ENCODE data around the gene MFN2. TPM values are rescaled to one million over a fixed set of nuclear protein-coding genes. Genes with fewer than 3 reads are reported as not detected.

Gene MFN2
- total and polyA plus RNA-seq, 2 of the 8 experiments (the other 6 are each of a cell fraction or from before 2014, with no cell fraction given), result 34.0 to 62.5 TPM

DNA sequence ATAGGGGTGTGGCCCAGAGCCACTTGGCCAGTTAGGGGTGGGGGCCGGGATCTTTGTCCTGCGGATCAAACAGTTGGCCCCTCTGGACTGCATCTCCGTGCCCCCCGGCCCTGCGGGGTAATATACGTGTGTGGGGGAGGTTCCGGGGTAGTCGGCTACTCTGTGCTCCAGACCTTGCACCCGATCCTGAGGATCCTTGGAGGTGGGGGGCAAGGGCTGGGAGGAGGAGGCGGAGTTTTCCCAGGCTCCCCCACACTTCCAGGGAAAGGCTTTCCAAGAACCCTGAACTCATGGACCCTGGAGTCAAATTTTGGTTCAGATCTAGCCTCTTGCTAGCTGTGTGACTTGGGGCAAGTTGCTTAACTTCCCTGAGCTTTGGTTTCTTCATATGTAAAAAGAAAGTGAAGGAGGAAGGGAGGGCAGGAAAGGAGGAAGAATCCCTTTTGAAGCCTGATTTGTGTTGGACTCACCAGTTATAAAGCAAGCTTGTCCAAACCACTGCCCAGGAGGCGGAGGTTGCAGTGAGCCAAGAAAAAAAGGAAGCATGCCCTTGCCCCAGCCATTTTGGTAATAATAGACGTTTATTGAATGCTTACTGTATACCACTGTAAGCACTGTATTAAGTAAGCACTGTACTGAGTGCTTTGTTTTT is 39.7 kb downstream of the MFN2 start (continued):
- TF ChIP-seq, protein P1, sequence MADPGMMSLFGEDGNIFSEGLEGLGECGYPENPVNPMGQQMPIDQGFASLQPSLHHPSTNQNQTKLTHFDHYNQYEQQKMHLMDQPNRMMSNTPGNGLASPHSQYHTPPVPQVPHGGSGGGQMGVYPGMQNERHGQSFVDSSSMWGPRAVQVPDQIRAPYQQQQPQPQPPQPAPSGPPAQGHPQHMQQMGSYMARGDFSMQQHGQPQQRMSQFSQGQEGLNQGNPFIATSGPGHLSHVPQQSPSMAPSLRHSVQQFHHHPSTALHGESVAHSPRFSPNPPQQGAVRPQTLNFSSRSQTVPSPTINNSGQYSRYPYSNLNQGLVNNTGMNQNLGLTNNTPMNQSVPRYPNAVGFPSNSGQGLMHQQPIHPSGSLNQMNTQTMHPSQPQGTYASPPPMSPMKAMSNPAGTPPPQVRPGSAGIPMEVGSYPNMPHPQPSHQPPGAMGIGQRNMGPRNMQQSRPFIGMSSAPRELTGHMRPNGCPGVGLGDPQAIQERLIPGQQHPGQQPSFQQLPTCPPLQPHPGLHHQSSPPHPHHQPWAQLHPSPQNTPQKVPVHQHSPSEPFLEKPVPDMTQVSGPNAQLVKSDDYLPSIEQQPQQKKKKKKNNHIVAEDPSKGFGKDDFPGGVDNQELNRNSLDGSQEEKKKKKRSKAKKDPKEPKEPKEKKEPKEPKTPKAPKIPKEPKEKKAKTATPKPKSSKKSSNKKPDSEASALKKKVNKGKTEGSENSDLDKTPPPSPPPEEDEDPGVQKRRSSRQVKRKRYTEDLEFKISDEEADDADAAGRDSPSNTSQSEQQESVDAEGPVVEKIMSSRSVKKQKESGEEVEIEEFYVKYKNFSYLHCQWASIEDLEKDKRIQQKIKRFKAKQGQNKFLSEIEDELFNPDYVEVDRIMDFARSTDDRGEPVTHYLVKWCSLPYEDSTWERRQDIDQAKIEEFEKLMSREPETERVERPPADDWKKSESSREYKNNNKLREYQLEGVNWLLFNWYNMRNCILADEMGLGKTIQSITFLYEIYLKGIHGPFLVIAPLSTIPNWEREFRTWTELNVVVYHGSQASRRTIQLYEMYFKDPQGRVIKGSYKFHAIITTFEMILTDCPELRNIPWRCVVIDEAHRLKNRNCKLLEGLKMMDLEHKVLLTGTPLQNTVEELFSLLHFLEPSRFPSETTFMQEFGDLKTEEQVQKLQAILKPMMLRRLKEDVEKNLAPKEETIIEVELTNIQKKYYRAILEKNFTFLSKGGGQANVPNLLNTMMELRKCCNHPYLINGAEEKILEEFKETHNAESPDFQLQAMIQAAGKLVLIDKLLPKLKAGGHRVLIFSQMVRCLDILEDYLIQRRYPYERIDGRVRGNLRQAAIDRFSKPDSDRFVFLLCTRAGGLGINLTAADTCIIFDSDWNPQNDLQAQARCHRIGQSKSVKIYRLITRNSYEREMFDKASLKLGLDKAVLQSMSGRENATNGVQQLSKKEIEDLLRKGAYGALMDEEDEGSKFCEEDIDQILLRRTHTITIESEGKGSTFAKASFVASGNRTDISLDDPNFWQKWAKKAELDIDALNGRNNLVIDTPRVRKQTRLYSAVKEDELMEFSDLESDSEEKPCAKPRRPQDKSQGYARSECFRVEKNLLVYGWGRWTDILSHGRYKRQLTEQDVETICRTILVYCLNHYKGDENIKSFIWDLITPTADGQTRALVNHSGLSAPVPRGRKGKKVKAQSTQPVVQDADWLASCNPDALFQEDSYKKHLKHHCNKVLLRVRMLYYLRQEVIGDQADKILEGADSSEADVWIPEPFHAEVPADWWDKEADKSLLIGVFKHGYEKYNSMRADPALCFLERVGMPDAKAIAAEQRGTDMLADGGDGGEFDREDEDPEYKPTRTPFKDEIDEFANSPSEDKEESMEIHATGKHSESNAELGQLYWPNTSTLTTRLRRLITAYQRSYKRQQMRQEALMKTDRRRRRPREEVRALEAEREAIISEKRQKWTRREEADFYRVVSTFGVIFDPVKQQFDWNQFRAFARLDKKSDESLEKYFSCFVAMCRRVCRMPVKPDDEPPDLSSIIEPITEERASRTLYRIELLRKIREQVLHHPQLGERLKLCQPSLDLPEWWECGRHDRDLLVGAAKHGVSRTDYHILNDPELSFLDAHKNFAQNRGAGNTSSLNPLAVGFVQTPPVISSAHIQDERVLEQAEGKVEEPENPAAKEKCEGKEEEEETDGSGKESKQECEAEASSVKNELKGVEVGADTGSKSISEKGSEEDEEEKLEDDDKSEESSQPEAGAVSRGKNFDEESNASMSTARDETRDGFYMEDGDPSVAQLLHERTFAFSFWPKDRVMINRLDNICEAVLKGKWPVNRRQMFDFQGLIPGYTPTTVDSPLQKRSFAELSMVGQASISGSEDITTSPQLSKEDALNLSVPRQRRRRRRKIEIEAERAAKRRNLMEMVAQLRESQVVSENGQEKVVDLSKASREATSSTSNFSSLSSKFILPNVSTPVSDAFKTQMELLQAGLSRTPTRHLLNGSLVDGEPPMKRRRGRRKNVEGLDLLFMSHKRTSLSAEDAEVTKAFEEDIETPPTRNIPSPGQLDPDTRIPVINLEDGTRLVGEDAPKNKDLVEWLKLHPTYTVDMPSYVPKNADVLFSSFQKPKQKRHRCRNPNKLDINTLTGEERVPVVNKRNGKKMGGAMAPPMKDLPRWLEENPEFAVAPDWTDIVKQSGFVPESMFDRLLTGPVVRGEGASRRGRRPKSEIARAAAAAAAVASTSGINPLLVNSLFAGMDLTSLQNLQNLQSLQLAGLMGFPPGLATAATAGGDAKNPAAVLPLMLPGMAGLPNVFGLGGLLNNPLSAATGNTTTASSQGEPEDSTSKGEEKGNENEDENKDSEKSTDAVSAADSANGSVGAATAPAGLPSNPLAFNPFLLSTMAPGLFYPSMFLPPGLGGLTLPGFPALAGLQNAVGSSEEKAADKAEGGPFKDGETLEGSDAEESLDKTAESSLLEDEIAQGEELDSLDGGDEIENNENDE (IDR thresholded peaks at IDR 0.05; ENCODE audit: insufficient replicate concordance, low read length), result no peak
- no peak for TF ChIP-seq ZNF274 (IDR thresholded peaks at IDR 0.05; ENCODE audit: borderline replicate concordance, extremely low read depth, low read length)
- peak; percentile 23 for TF ChIP-seq KDM4A (IDR thresholded peaks at IDR 0.05; ENCODE audit: low read depth, low read length, severe bottlenecking)
- TF ChIP-seq KDM1A (IDR thresholded peaks at IDR 0.05; ENCODE audit: borderline replicate concordance, low read length), result peak; percentile 89; the same call in 1 of the 2 replicates

All from H1 (cell line).